ENCODE measurements around the gene ECI1. TPM values are rescaled to one million over a fixed set of nuclear protein-coding genes. Genes with fewer than 3 reads are reported as not detected.

ECI1 gene
- total and polyA plus RNA-seq, 2 of the 4 experiments (the other 2 are of a cell fraction), result 20.3 to 30.1 TPM

DNA sequence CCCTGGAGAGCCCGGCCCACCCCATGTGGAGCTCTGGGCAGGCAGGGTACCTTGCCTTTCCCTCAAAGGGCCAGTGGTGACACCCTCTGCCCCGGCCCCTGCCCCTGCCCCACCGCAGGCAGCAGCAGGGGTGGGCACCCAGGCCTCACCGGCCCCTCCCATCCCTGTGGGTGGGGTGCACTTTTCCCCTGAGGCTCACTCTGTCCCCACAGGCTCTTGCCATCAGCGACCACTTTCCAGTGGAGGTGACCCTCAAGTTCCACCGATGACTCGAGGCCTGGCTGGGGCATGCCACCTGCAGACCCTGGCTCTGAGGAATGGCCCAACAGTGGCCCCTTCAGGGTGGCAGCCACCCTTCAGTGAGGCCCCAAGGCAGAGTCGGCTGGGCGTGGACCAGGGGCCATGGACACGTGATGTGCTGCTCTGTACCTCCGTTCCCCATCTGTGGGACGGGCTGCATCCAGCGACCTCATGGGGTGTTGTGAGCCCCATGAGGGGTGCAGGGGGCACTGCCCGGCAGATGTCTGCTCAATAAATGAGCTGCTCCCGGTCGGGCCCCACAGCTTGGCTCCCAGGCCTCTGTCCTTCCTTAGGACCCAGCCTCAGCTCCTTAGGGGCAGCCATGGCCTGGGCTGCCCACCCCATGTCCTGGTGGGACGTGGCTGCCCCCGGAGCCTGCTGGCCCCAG, 13.1 kb downstream of the ECI1 start (continued):
- TF ChIP-seq CTCF (conservative IDR thresholded peaks at IDR 0.05; ENCODE audit: low read depth, low read length) (no peak), BHLHE40 (IDR thresholded peaks at IDR 0.05; ENCODE audit: low read depth, low read length) (no peak), CHD1 (IDR thresholded peaks at IDR 0.05; ENCODE audit: low read depth, low read length) (no peak), MAZ (IDR thresholded peaks at IDR 0.05; ENCODE audit: borderline replicate concordance, low read depth, low read length) (no peak), RFX5 (IDR thresholded peaks at IDR 0.05; ENCODE audit: low read depth, low read length) (no peak)

All from IMR-90 (cell line).